NCI-H2196 treated with DMSO at 0.1 percent for 48 hours (cell line): Measurements from ENCODE around the gene ZNF319.

Experiments used
- DNase-seq: peaks from one replicate; lab custom pipeline; 2025; ENCODE audit not compliant: unreplicated experiment; lab: John Stamatoyannopoulos, UW

The ZNF319 gene

DNA sequence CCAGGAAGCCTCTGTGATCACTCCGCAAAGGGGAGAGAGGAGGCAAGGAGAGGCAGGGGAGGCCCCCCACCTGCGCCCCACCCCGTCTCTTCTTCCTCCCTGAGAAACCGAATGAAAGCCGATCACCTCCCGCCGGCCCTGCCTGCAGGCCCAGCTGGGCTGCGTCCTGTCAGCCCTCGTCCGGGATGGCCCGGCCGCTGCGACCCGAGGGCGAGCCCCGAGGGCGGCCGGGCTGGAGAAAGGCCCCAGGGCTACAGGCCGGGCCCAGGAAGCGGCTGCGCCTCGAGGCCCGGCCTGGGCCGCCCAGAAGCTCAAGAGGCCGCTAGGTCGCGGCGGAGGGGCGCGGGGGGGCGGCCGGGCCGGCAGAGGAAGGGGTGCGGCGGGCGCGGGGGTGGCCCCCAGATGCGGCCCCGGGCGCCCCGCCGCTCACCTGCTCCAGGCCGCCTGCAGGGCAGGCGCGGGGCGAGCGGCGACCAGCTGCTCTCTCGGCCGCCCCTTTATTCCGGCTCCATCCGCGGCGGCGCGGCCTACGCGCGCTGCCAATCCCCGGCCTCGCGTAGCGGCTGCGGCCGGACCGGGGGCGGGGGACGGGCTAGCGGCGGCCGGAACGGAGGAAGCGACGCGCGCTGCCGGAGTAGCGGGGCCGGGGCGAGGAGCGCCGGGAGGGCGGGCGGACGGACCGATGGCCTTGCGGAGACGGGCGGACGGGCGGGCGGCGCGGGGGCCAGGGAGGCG is at the start of gene ZNF319:
Gene ZNF319, minus strand, starts transcription at position 702 of the 735 bp plus-strand sequence. CDS start 2,407 bp downstream, outside the sequence.
- DNase-seq = no peak

DNA sequence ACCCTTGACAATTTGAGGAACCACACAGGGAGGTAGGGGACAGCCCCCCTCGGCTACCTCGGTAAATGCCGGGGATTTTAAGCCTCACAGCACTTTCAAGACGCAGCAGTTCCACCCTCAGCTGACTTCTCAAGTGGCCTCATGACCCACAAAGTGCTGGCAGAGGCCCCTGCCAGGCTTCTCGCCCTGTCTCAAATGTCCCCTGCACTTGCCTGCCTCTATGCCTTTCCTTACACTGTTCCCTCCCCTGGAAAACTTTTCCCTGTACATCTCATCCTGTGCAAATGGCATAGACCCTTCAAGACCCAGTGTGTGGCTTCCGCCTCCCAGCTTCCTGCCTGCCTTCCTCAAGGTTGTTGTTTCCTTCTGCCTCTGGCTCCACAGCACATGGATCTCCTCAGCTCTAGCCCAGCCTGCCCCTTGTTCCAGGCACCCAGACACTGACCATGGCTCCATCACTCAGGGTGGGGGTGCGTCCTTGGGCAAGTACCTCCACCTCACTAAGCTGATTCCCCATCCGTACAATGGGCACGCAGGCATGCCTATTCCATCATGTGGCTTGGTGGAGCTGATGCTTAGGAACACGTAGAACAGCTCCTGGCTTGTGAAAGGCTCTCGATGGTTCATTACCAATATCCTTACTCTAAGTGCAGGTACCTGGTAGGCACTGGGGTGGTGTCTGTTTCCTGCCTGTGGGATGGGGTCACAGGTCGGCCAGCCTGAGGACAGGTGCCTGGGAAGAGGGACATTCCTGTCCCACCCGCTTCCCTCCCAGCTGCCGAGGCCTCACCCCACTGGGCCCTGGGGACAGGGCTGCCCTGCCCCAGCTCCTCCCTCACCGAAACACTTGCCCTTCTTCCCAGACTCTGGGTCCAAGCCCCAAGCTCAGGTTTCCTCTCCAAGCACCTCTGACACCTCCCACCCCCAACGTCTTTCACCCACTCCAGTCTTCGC is 49.0 kb upstream of the ZNF319 start:
- DNase-seq = no peak

DNA sequence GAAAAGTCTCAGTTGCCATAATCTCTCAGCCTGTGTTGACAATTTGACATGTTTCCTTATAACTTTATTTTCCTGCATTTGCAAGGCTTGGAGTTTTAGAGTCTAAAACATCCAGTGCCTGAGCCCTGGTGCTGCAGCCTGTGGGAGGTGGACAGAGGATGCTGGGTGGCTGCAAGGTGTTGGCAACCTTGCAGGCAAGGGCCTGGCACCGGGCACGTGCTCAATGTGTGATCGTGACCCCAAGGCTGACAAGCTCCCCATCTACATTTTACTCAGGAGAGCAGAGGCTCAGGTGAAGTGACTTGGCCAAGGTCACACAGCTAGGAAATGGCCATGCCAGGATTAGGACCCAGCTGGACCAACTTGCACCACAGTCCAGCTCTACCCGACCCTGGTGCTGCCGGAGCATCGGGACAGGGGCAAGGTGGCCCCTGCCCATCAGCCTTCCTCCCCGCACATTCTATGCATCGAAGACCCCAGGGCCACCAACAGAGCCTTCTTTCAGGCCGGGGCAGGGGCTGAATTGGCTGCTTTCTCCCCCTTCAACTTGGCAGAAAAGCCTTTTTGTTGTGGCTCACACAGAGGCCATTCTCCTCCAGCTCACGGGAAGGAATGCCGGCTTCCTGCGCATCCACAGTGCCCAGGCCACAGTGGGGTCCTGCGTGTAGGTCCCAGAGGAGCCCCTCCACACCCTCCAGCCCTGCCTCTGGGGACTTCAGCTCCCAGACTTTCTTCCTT is 48.2 kb upstream of the ZNF319 start:
- no peak for DNase-seq

DNA sequence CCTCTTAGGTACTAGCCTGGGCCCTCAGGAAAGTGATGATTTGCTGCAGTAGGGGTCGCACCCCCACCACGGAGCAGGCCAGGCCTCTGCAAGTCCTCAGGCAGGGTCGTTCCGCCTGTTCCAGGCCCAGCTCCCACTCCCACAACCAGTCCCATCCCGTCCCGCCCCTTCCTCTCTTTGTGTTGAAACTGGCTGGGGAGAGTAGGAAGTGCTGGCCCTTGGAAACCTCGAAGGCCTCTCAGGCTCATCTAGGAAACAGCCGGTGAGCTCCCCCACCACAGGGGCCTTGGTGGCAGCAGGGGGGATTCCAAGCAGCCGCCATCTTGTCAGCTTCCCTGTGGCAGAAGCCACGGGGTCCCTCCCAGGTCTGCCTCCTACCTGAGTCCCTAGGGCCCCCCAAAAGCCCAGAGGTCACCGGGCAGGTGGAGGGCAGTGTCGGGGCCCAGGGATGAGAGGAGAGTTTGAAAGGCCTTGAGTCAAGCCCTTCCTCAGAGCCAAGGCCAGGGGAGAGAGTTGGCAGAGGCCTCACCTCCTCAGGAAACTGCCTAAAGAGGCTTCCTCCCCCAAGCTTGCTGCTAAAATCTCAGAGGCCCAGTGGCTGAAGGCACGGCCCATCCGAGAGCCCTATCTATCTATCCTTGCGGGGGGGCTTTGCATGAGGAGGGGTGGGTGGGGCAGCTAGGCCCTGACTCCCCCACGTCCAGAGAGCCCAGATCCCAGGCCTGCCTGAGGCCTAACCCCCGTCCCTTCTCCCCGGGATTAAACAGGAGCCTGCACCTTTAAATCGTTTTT is 47.3 kb upstream of the ZNF319 start:
- no peak for DNase-seq

DNA sequence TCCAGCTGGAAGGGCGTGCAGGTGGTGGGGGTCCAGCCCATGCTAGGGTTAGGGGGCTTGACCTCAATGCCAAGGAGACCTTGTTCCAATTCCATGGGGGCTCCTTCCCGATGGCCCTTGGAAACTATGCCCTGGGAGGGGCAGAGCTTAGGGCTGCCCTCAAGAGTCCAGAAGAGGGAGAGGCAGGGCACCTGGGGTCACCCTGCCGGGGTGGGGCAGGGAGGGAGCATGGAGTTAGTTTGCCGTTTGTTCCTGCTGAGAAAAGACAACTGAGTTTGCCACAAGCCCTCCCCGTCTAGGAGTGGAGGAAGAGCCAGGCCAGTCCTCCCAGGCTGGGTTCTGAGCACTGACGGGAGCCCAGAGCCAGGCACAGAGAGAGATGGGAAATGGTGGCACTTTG is 46.5 kb upstream of the ZNF319 start:
- DNase-seq = no peak

DNA sequence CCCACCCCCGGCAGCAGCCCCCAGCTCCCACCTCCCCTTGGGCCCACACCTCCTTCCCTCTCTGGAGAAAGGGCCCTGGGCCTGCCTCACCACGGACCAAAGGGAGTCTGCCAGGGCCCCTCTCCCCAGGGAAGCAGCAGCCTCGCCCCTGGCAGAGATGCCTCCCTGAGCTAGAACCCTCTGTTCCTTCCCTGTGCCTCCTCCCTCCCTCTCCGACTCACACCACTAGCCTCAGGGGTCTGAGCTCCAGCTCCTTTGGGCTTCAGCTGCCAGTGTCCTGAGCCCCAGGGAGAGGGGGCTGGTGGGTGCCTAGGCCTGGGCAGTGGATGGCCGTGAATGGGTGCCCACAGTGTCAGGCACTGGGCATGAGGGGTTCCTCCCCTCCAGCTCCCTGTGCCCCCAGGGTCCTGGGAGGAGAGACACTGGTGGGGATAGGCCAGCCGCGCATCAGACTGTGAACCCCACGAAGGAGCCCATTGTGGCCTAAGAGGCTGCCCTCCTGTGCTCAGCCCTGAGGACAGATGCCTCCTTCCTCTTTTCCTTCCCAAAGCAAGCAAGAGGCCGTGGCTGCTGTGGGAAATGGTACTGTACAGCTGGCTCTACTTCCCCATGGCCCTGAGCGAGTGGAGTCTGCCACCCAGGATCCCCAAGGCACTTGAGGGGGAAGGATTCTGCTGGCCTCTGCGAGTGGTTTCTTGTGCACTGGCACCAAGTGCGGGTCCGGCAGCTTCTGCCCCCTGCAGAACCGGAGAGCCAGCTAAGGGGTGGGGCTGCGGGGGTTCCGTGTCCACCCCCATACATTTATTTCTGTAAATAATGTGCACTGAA is 45.8 kb upstream of the ZNF319 start:
- no peak for DNase-seq

DNA sequence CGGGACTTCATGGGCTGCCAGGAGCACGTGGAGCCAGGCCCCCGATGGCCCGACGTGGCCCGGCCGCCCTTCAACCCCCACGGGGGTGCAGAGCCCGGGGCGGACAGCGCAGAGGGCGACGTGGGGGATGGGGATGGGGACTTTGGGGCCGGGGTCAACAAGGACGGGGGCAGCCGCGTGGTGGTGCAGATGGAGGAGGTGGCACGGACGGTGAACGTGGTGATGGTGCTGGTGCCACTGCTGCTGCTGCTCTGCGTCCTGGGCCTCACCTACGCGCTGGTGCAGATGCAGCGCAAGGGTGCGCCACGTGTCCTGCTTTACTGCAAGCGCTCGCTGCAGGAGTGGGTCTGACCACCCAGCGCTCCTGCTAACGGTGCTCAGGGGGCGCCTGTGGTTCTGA is 44.6 kb upstream of the ZNF319 start:
- no peak for DNase-seq

DNA sequence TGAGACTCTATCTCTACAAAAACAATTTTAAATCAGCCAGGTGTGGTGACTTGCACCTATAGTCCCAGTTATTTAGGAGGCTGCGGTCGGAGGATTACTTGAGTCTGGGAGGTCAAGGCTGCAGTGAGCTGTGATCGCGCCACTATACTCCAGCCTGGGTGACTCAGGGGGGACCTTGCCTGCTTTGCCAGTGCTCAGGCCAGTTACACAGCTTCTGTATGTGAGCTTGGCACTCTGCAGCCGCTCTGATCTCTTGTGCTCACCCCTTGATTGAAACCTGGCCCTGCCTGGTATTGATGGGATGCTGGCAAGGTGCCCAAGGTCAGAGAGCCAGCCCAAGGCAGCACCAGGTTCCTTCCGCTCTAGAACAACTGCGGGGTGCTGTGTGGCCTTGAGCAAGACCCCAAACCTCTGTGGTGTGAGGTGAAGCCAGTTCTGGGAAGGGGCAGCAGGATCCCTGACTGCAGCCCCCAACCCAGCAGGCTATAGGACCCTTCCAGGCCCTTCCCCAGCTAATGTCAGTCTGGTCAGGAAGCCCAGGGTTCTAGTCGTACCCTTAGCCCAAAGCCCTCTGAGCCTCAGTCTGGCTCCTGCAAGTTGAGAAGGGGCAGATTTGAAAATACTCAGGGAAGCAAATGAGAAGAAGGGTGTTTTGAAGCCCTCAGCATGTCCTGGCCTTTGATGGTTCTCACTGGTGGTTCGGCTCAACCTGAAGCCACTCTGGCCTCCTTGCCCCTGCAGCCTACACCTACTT is 44.0 kb upstream of the ZNF319 start:
- DNase-seq = no peak

DNA sequence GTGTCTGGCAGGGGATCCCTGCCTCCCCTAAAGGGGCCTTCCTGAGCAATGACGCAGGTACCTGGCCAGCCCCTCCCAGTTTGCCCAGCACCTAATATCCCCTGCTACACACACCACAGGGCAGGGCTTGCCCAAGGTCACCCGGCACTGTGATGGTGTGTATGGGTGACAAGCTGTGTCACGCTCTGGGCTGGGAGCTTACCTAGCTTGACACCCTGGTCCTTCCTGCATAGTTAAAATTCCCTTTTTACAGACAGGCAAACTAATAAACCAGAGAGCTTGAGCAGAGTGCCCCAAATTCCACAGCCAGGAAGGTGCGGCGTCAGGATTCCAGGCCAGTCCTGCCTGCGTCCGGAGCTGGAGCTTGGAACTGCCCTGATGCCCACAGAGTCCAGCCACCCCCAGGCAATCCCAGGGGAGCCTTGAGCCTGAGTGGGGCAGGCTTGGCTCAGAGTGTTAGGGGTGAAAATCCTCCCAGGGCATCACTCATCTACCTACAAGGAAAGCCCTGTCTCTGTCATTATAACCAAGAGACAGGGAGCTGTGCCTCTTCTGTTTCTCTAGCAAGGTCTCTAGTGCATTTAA is 43.2 kb upstream of the ZNF319 start:
- DNase-seq = no peak

DNA sequence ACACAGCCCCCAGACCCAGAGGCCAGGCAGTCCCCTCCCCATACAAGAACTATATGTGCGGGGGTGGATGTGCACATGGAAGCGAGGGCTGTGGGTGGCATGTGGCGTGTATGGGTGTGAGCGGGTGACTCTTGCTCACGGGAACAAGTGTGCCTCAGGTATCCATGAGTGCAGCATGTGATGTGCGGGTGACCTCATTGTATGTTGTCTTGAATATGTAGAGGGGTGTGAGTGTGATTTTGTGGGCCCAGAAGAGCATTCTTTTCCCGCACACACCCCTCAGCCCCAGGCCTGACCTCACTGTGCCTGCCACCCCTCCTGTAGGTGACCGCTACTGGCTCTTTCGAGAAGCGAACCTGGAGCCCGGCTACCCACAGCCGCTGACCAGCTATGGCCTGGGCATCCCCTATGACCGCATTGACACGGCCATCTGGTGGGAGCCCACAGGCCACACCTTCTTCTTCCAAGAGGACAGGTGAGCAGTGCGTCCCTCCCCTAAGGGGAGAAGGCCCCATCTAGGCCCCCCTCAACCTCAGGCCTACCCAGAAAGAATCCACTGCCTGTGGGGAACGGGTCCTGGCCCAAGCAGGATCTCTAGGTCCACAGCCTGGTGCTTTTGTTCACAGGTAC is 42.5 kb upstream of the ZNF319 start:
- DNase-seq = no peak

DNA sequence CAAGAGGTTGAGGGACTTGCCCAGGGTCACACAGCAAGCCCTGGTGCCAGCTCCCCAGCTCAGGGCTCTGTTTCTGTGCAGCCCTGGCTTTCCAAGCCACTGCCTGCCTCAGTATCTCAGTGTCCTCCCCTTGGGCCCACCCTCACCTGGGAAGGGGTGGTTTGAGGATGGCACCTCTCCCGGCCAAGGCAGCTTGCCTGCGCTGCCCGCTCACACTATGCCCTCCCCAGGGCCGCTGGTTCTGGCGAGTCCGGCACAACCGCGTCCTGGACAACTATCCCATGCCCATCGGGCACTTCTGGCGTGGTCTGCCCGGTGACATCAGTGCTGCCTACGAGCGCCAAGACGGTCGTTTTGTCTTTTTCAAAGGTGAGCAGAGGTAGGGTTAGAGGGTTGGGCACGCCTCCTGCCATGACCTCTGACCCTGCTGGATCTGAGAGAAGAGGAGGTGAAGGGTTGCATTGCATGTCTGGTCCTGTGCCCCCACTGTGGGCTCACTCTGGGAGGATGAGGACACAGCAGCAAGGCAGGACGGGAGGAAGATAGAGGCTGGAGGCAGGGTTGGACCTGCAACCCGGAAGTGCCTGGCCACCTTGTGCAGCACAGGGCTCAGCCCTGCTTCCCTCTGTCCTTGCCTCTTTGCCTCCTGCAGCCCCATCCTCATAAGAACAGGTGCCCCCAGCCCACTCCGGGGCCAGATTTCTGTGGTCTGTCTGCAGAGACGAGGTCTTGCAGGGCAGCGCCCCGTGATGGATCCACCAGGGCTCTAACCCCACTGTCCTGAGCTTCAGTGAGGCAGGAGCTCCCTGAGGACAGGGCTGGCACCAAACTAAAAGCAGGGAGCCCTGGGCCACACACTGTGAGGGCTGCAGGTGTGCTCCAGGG is 41.8 kb upstream of the ZNF319 start:
- DNase-seq = no peak

DNA sequence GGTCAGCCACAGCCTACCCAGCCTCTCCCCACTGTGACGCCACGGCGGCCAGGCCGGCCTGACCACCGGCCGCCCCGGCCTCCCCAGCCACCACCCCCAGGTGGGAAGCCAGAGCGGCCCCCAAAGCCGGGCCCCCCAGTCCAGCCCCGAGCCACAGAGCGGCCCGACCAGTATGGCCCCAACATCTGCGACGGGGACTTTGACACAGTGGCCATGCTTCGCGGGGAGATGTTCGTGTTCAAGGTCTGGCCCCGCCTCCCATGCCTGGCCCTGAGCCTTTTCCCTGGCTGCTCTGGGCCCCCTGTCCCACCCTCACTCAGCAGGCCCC is 41.1 kb upstream of the ZNF319 start:
- DNase-seq = no peak

DNA sequence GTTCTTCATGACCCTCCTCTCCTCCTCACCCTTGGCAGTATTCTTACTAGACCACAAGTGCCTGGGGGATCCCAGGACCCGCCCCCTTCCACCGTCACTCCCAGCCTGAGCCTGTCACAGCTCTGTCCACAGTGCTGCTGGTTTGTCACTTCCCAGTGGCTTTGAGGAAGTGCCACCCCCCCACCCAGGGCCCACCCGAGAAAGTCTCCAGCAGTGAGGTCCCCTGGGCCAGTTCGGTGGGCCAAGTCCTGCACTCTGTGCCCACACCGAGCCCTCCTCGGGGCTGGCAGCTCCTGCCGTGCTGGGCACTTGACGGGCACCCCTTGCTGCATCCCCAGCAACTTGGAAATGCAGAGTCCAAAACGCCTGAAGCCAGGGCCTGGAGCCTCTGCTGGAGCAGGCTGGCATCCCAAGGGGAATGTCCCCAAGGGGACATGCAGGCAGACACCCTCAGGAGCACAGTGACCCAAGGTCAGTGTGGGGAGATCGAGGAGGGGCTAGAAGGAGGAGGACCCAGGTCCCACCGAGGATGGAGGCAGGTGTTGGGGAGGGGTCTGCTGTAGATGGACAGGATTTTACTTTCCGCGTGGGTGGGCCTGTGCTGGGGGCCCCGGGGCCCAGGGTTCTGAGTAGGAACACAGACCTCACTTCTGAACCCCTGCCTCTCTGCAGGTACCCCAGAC is 40.6 kb upstream of the ZNF319 start:
- DNase-seq = no peak

DNA sequence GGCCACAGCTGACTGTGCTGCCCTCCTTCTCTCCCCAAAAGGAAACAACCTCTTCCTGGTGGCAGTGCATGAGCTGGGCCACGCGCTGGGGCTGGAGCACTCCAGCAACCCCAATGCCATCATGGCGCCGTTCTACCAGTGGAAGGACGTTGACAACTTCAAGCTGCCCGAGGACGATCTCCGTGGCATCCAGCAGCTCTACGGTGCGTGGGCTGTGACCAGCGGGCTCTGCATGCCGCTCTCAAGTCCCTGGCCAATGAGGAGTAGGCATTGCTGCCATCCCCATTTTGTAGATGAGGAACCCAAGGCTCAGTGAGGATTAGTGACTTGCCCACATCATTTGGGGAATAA is 40.0 kb upstream of the ZNF319 start:
- DNase-seq = no peak

DNA sequence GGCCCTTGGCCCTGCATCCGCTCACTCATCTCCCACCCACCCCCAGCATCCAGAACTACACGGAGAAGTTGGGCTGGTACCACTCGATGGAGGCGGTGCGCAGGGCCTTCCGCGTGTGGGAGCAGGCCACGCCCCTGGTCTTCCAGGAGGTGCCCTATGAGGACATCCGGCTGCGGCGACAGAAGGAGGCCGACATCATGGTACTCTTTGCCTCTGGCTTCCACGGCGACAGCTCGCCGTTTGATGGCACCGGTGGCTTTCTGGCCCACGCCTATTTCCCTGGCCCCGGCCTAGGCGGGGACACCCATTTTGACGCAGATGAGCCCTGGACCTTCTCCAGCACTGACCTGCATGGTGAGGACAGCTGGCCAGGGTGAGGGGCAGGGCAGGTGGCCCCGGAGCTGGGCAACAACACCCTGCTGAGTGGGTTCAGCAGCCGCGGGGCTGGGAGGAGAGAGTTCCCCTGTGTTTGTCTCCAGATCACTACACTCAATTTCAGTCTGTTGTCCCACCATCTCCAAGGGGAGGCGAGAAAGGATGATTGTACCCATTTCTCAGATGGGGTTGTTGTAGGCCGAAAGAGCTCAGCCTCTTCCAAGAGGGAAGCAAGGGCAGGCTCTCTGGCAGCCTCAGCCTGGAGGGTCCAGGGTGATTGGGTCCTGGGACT is 39.5 kb upstream of the ZNF319 start:
- no peak for DNase-seq

DNA sequence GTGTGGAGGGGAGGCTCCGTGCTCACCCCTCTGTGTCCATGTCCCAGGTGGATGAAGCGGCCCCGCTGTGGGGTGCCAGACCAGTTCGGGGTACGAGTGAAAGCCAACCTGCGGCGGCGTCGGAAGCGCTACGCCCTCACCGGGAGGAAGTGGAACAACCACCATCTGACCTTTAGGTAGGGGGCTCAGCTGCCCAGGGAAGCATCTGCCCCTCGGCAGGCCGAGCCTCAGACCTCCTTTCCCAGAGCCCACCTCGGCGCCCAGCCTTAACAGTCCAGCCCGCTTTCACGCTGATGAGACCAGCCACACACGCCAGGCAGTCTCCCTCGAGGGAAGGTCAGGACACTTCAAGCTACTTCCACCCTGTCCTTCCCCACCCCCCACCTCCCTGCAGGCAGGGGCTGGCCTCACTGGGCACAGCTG is 37.8 kb upstream of the ZNF319 start:
- DNase-seq = no peak
